ENCODE results near the gene COL1A2. TPM values are rescaled to one million over a fixed set of nuclear protein-coding genes. Genes with fewer than 3 reads are reported as not detected.

The COL1A2 gene
- total and polyA plus RNA-seq, 2 of the 8 experiments (the other 6 are each of a cell fraction or from before 2014, with no cell fraction given) = 45.2 to 87.2 TPM

GRCh38 chr7:94388540-94388939, 6.2 kb upstream of the COL1A2 start:
- H3K23me2 ChIP-seq (ENCODE audit: low read depth, low read length) = peaks cover 2% of the 10 kb centered on the region; the same call in 1 of the 2 replicates
- H3K4me2 ChIP-seq (ENCODE audit: insufficient read depth in 1 of 2, low read depth in 2 of 2, low read length in 2 of 2) = no peak overlapping the region
- H3K18ac ChIP-seq (ENCODE audit: extremely low read depth, low read length) = no peak overlapping the region
- no peaks in the 10 kb centered on the region for H3K79me2 ChIP-seq (ENCODE audit: control insufficient read depth in 1 of 2, insufficient read depth in 2 of 2, low read length in 2 of 2)
- TF ChIP-seq MAX (IDR thresholded peaks at IDR 0.05) = no peak
- no peak for TF ChIP-seq BACH1 (IDR thresholded peaks at IDR 0.05; ENCODE audit: low read length)
- no peak for TF ChIP-seq POLR2AphosphoS5 (IDR thresholded peaks at IDR 0.05; ENCODE audit: low read depth, low read length)
- TF ChIP-seq TAF1 (IDR thresholded peaks at IDR 0.05; ENCODE audit: low read depth, low read length) = no peak
- H2BK15ac ChIP-seq (ENCODE audit: low read length) = no peak overlapping the region
- no peak overlapping the region for H2BK12ac ChIP-seq (ENCODE audit: low read depth, low read length)
- ChIA-PET CTCF (ENCODE audit: partially characterized antibody) (interaction anchor here (0.7 to 3.4 kb wide), 3 partner anchors 9 to 100 kb away, joined by 3 to 12 read pairs (median 10); no protein-coding TSS in a partner anchor), POLR2A (ENCODE audit: partially characterized antibody) (no interaction called here)
- H2AK5ac ChIP-seq (ENCODE audit: low read depth, low read length) = no peak overlapping the region
- H2BK120ac ChIP-seq (replicated peaks; ENCODE audit: low read depth, low read length) = no peak overlapping the region
- H3K23ac ChIP-seq (ENCODE audit: insufficient read length) = no peak overlapping the region
- no peaks in the 10 kb centered on the region for H3K27me3 ChIP-seq (replicated peaks in 1 of 4; ENCODE audit: control insufficient read depth in 3 of 4, extremely low read depth in 1 of 4, insufficient read depth in 3 of 4, low read length in 3 of 4)
- H4K91ac ChIP-seq (replicated peaks; ENCODE audit: insufficient read length, low read length) = no peak overlapping the region
- no peak overlapping the region for H3K4me3 ChIP-seq (ENCODE audit: extremely low read depth in 1 of 4, insufficient read depth in 2 of 4, low read depth in 3 of 4, low read length in 4 of 4)
- H2BK20ac ChIP-seq (ENCODE audit: low read length) = no peak overlapping the region
- H3K9me3 ChIP-seq (ENCODE audit: insufficient read depth in 2 of 2, low read depth in 1 of 2, low read length in 1 of 2) = no peaks in the 10 kb centered on the region
- no peak overlapping the region for H3K4ac ChIP-seq (replicated peaks; ENCODE audit: insufficient read length, low read depth, low read length)
- no peak overlapping the region for H2BK5ac ChIP-seq (ENCODE audit: low read depth, low read length)
- H3K14ac ChIP-seq (ENCODE audit: insufficient read length) = no peak overlapping the region
- H3K56ac ChIP-seq (replicated peaks; ENCODE audit: insufficient read length, low read depth, low read length) = no peak overlapping the region
- no peaks in the 10 kb centered on the region for H4K20me1 ChIP-seq (replicated peaks in 1 of 2; ENCODE audit: control insufficient read depth in 1 of 2, insufficient read depth in 2 of 2, low read length in 2 of 2)
- no peak overlapping the region for H2AFZ ChIP-seq (ENCODE audit: low read length)
- no peaks in the 10 kb centered on the region for H3K36me3 ChIP-seq (ENCODE audit: control insufficient read depth in 2 of 4, insufficient read depth in 4 of 4, low read length in 3 of 4)
- no peak for DNase-seq (ENCODE audit: low read depth in 1 of 2, low spot score in 2 of 2)
- no peak overlapping the region for H3K9ac ChIP-seq (replicated peaks in 1 of 4; ENCODE audit: extremely low read depth in 1 of 4, low read depth in 3 of 4, low read length in 3 of 4)
- H3K79me1 ChIP-seq (ENCODE audit: low read depth, low read length) = no peaks in the 10 kb centered on the region
- 86% methylated on average over 1 of the region's 1 CpG; no CpG with 5 or more reads in 1 of the 2 experiments for WGBS, 2 experiments (ENCODE audit: extremely low coverage in 1 of 2, insufficient coverage in 1 of 2, insufficient read length in 1 of 2, insufficient replicate concordance in 2 of 2, low coverage in 1 of 2, low lambda C conversion rate in 2 of 2, missing lambda C conversion rate in 1 of 2)
- no peak overlapping the region for H3K27ac ChIP-seq (ENCODE audit: low read depth, low read length)
- no peak overlapping the region for H4K5ac ChIP-seq (ENCODE audit: insufficient read length, low read depth, low read length)
- no peak for FAIRE-seq
- peaks cover 7 to 21% (median 14%) of the 10 kb centered on the region in 4 experiments for H3K4me1 ChIP-seq (replicated peaks in 1 of 4; ENCODE audit: control insufficient read depth in 3 of 4, insufficient read depth in 4 of 4, low read length in 3 of 4)
- no peak overlapping the region for H4K8ac ChIP-seq (ENCODE audit: extremely low read depth, insufficient read depth, low read length)
